ENCODE results near the gene AATF. TPM values are rescaled to one million over a fixed set of nuclear protein-coding genes. Genes with fewer than 3 reads are reported as not detected.

The AATF gene
- total and polyA plus RNA-seq, 9 of the 15 experiments (the other 6 are each of a cell fraction or from before 2014, with no cell fraction given), result 34.5 to 133 (median 90.1) TPM

- no peak for TF ChIP-seq THRB (CRISPR knock-in tag; conservative IDR thresholded peaks at IDR 0.05)
- TF ChIP-seq EP300 (IDR thresholded peaks at IDR 0.05; ENCODE audit: low read length), result no peak
- no peak for TF ChIP-seq HDAC6 (IDR thresholded peaks at IDR 0.05; ENCODE audit: low read depth, low read length)
- no peak for TF ChIP-seq BCL6 (CRISPR knock-in tag; IDR thresholded peaks at IDR 0.05)
Measured at GRCh38 chr17:37079065-37079708, 130.4 kb downstream of the AATF start (continued).

- Histone ChIP-seq H3K9ac (ENCODE audit: insufficient read depth in 1 of 2, low read depth in 2 of 2, low read length in 2 of 2) (no peak overlapping the region), H2AFZ (ENCODE audit: low read depth, low read length) (no peak overlapping the region), H3K4me1 (replicated peaks in 1 of 2; ENCODE audit: control insufficient read depth in 2 of 2, insufficient read depth in 2 of 2, low read length in 2 of 2) (no peaks in the 10 kb centered on the region; a peak in 1 of 5 replicates), H3K4me3 (no peak overlapping the region), H3K79me2 (ENCODE audit: control insufficient read depth, insufficient read depth, low read length) (no peaks in the 10 kb centered on the region), H4K20me1 (replicated peaks; ENCODE audit: control insufficient read depth, insufficient read depth, low read length) (no peaks in the 10 kb centered on the region), H3K27me3 (ENCODE audit: control insufficient read depth in 2 of 2, insufficient read depth in 2 of 2, low read length in 2 of 2) (no peaks in the 10 kb centered on the region), H3K9me3 (replicated peaks; ENCODE audit: control insufficient read depth, insufficient read depth, low read depth, low read length) (no peaks in the 10 kb centered on the region), H3K9me1 (ENCODE audit: control insufficient read depth, insufficient read depth, low read length) (no peaks in the 10 kb centered on the region), H3K36me3 (ENCODE audit: control insufficient read depth, insufficient read depth, low read length) (peaks cover 4% of the 10 kb centered on the region; the same call in 1 of the 3 replicates), H3K4me2 (ENCODE audit: insufficient read depth, low read length) (no peak overlapping the region), H3K27ac (ENCODE audit: extremely low read depth, low read depth, low read length) (no peak overlapping the region)
- no TSS peak for BruUV-seq (replicated peaks)
- in situ Hi-C loops (cut with MboI) (no loop called here), intact Hi-C loops (cut with micrococcal nuclease) (no loop called here)
- 0% methylated on average over 1 of the region's 1 CpG for WGBS (ENCODE audit: insufficient coverage, low coverage, missing lambda C conversion rate)
- FAIRE-seq (no peak), ATAC-seq (no peak), DNase-seq (ENCODE audit: extremely low read depth in 1 of 4, low spot score in 3 of 4) (no peak)
- TF ChIP-seq SIN3A (IDR thresholded peaks at IDR 0.05; ENCODE audit: borderline replicate concordance in 2 of 2, control insufficient read depth in 1 of 2, low read depth in 2 of 2, low read length in 2 of 2) (no peak), IRF1 (CRISPR knock-in tag; IDR thresholded peaks at IDR 0.05; ENCODE audit: borderline replicate concordance) (no peak), ZNF57 (CRISPR knock-in tag; IDR thresholded peaks at IDR 0.05) (no peak), MAFG (tag; conservative IDR thresholded peaks at IDR 0.05) (no peak), MEIS2 (IDR thresholded peaks at IDR 0.05; ENCODE audit: partially characterized antibody) (no peak), ZNF224 (CRISPR knock-in tag; IDR thresholded peaks at IDR 0.05) (no peak), ZKSCAN8 (CRISPR knock-in tag; IDR thresholded peaks at IDR 0.05) (no peak), ZNF79 (CRISPR knock-in tag; IDR thresholded peaks at IDR 0.05; ENCODE audit: low read depth) (no peak)
- ChIA-PET POLR2A (no interaction called here), CTCF (ENCODE audit: low intra/inter-chr PET ratio) (no interaction called here)
Measured at GRCh38 chr17:37079735-37080134, 131.0 kb downstream of the AATF start.
